SHP77 treated with DMSO at 0.1 percent for 48 hours (cell line): Measurements from ENCODE around the gene LHX4.
"Not testable (repeated sequence)": the region's sequence is repeated elsewhere in the genome, so short reads cannot be mapped to it uniquely, and the experiment has no call there.

Experiments used
- DNase-seq: peaks from one replicate; lab custom pipeline; 2025; lab: John Stamatoyannopoulos, UW

The LHX4 gene

GRCh38 chr1:180197231-180197630, 32.8 kb upstream of the LHX4 start:
- DNase-seq, result no peak

GRCh38 chr1:180198196-180198595, 31.9 kb upstream of the LHX4 start:
- no peak for DNase-seq

GRCh38 chr1:180198611-180199010, 31.5 kb upstream of the LHX4 start:
- no peak for DNase-seq

- no peak for DNase-seq
Observed at GRCh38 chr1:180199018-180199417, 31.0 kb upstream of the LHX4 start.

- DNase-seq, result no peak
Observed at GRCh38 chr1:180201451-180202200, 28.4 kb upstream of the LHX4 start.

GRCh38 chr1:180202588-180202987, 27.5 kb upstream of the LHX4 start:
- not testable (repeated sequence) for DNase-seq

- DNase-seq, result no peak
Observed at GRCh38 chr1:180204231-180204630, 25.8 kb upstream of the LHX4 start.

GRCh38 chr1:180206581-180206980, 23.5 kb upstream of the LHX4 start:
- DNase-seq, result no peak

GRCh38 chr1:180208264-180208663, 21.8 kb upstream of the LHX4 start:
- no peak for DNase-seq

- no peak for DNase-seq
Observed at GRCh38 chr1:180210008-180210620, 19.9 kb upstream of the LHX4 start.

- no peak for DNase-seq
Observed at GRCh38 chr1:180211156-180211859, 18.8 kb upstream of the LHX4 start.

GRCh38 chr1:180211860-180212229, 18.2 kb upstream of the LHX4 start:
- no peak for DNase-seq

- DNase-seq, result no peak
Observed at GRCh38 chr1:180213401-180214170, 16.5 kb upstream of the LHX4 start.

- DNase-seq, result no peak
Observed at GRCh38 chr1:180215856-180216625, 14.0 kb upstream of the LHX4 start.

- no peak for DNase-seq
Observed at GRCh38 chr1:180217006-180217405, 13.1 kb upstream of the LHX4 start.

GRCh38 chr1:180218806-180219765, 11.0 kb upstream of the LHX4 start:
- no peak for DNase-seq

- no peak for DNase-seq
Observed at GRCh38 chr1:180219776-180220175, 10.3 kb upstream of the LHX4 start.

GRCh38 chr1:180221462-180221861, 8.6 kb upstream of the LHX4 start:
- DNase-seq, result no peak

GRCh38 chr1:180224902-180225301, 5.2 kb upstream of the LHX4 start:
- no peak for DNase-seq

GRCh38 chr1:180225403-180225802, 4.7 kb upstream of the LHX4 start:
- DNase-seq, result no peak
